RWPE1 (cell line): ENCODE measurements around the gene MEF2A.

Experiments used
- CTCF ChIA-PET: fragments of 350-600 bp; sonication (Branson Sonifier 250); formaldehyde crosslinking; extraction: SDS; loops from one replicate; lab custom pipeline; 2021; lab: Yijun Ruan, JAX
- POLR2A ChIA-PET: fragments of 400-600 bp; formaldehyde crosslinking; extraction: SDS; loops from one replicate; lab custom pipeline; 2020; ENCODE audit warnings: antibody characterized with exemption; ENCODE audit not compliant: low non-redundant PET; lab: Yijun Ruan, JAX
- DNase-seq: peaks from one replicate; pipeline ENCODE4 v3.0.0; 2012; ENCODE audit warnings: low spot score
- H3K27ac ChIP-seq: fragments of 450-650 bp; 2 replicates; pipeline ENCODE4 v1.5.1; 2017
- TF ChIP-seq, protein P1 (sequence below): fragments of 450-650 bp; conservative IDR thresholded peaks from 2 replicates; pipeline ENCODE4 v1.5.1; 2017; ENCODE audit warnings: low read depth, mild to moderate bottlenecking

MEF2A gene

DNA sequence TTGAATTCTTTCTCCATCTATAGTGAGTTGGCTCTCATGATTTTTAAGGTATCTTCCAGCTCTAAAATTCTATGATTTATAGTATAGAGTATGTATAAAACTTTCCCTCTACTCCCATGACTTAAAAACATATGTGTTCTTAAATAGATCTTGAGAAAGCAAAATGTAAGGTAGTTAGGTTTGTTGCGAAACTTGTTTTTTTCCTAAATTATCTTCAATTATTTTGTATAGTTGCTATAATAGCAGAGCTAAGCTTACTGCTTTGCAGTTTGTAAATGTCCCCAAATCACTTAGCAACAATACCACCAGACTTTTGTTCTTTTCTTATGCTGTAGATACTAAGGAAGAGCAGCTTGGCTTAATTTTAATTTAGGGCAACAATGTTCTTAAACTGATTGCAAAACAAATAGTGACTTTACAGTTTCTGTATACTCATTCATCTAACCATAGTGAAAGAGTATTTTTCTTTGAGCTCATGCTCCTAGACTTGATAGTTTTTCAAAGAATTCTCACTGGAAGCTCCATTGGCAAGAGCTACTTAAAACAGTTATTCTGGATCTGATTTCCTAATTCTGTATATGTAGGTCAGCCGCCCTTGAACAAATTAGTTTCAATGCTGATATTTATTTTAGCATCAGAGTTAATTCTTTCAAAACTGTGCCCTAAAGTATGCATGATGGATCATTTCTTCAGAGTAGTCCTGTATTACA lies 106.3 kb downstream of the MEF2A start:
- ChIA-PET CTCF (no interaction called here), POLR2A (no interaction called here)
- DNase-seq = no peak
- TF ChIP-seq, protein P1, sequence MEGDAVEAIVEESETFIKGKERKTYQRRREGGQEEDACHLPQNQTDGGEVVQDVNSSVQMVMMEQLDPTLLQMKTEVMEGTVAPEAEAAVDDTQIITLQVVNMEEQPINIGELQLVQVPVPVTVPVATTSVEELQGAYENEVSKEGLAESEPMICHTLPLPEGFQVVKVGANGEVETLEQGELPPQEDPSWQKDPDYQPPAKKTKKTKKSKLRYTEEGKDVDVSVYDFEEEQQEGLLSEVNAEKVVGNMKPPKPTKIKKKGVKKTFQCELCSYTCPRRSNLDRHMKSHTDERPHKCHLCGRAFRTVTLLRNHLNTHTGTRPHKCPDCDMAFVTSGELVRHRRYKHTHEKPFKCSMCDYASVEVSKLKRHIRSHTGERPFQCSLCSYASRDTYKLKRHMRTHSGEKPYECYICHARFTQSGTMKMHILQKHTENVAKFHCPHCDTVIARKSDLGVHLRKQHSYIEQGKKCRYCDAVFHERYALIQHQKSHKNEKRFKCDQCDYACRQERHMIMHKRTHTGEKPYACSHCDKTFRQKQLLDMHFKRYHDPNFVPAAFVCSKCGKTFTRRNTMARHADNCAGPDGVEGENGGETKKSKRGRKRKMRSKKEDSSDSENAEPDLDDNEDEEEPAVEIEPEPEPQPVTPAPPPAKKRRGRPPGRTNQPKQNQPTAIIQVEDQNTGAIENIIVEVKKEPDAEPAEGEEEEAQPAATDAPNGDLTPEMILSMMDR = no peak
- no peak overlapping the region for H3K27ac ChIP-seq

DNA sequence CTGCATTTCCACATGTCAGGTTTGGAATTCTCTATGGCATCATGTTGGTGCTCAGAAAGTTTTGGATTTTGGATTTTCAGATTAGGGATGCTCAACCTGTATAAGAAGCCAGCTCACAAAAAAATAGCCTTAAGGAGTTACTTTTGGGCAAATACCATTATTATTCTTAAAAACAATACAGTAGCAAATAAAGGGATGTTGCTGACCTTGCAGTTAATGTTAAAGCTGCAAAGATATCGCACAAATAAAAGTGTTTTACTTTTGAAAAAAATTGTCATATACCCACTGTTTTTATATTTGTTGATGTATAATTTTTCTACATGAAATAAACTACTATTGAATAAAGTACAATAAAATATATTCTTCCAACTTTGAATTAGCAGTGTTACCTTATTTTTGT lies 107.3 kb downstream of the MEF2A start:
- POLR2A ChIA-PET = no interaction called here
- no peak for DNase-seq
- TF ChIP-seq, protein P1 = no peak
- CTCF ChIA-PET = no interaction called here
- H3K27ac ChIP-seq = no peak overlapping the region

GRCh38 chr15:99674279-99674678 lies 108.5 kb downstream of the MEF2A start:
- ChIA-PET CTCF (interaction anchor here (0.7 kb wide), 1 partner anchor 782 kb away, joined by 3 read pairs; no protein-coding TSS in a partner anchor), POLR2A (no interaction called here)
- H3K27ac ChIP-seq = no peak overlapping the region
- TF ChIP-seq, protein P1 = no peak
- no peak for DNase-seq

GRCh38 chr15:99677540-99678134 lies 111.9 kb downstream of the MEF2A start:
- TF ChIP-seq, protein P1 = no peak
- H3K27ac ChIP-seq = no peak overlapping the region
- DNase-seq = no peak
- ChIA-PET POLR2A (no interaction called here), CTCF (no interaction called here)

DNA sequence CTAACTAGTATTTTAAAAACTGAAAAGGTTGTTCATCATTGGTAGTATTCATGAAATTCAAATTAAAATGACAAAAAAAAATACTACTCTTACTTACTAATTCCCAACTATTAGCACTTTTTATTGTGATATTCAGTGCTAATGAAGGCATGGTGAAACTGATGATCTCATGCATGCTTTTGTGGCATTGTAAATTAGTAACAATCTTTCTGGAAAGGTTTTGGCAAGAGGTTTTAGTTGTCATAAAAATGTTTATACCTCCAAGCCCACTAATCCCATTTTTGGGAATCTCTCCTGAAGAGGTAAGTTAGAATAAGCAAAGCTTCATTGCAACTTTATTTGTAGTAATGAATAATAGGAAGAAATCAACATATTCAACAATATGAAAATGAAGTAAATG lies 114.5 kb downstream of the MEF2A start:
- POLR2A ChIA-PET = no interaction called here
- TF ChIP-seq, protein P1 = no peak
- no peak overlapping the region for H3K27ac ChIP-seq
- CTCF ChIA-PET = interaction anchor here (0.7 kb wide), 2 partner anchors 89 to 235 kb away, joined by 3 to 4 read pairs; no protein-coding TSS in a partner anchor
- no peak for DNase-seq

- H3K27ac ChIP-seq = no peak overlapping the region
- ChIA-PET CTCF (interaction anchor here (1.6 kb wide), 1 partner anchor 409 kb away, joined by 4 read pairs; no protein-coding TSS in a partner anchor), POLR2A (no interaction called here)
- DNase-seq = no peak
- TF ChIP-seq, protein P1 = no peak
These were observed 116.2 kb downstream of the MEF2A start for GRCh38 chr15:99681990-99682389.
